K562 (cell line): ENCODE results near the gene BBS1. TPM values are rescaled to one million over a fixed set of nuclear protein-coding genes. Genes with fewer than 3 reads are reported as not detected.

Experiments
- AFF1 ChIP-seq, 2 experiments: fragments of 450-650 bp; IDR thresholded peaks; 2 replicates each; pipeline ENCODE4 v1.6.1; 2018; ENCODE audit warnings: mild to moderate bottlenecking in 2 of 2, low read depth in 1 of 2; ENCODE audit not compliant: partially characterized antibody in 2 of 2
- ATF1 ChIP-seq, 2 experiments: fragments of 450-650 bp in 1 of 2; IDR thresholded peaks; 2 replicates each; pipeline ENCODE4 v1.6.1; 2016; ENCODE audit warnings: missing compliant biosample characterization in 1 of 2, missing genetic modification characterization in 1 of 2
- CEBPG ChIP-seq, 3 experiments: fragments of 200-800 bp in 1 of 3; sonication (Bioruptor generic) in 1 of 3; sonication (generic) in 1 of 3; formaldehyde crosslinking in 1 of 3; IDR thresholded peaks in 2 of 3; conservative IDR thresholded peaks in 1 of 3; 2 replicates each; pipeline versions ENCODE4 v1.6.1 to v1.8.0; 2016 to 2022; ENCODE audit warnings: missing compliant biosample characterization in 2 of 3, missing genetic modification characterization in 2 of 3, mild to moderate bottlenecking in 1 of 3, missing genetic modification reagents in 1 of 3
- KHSRP ChIP-seq: fragments of 450-650 bp; IDR thresholded peaks from 2 replicates; pipeline ENCODE4 v1.6.1; 2017
- MAFG ChIP-seq: fragments of 450-650 bp; conservative IDR thresholded peaks from 2 replicates; pipeline ENCODE4 v1.6.1; 2016; ENCODE audit warnings: missing genetic modification characterization, missing compliant biosample characterization
- NELFE ChIP-seq: IDR thresholded peaks from 2 replicates; pipeline ENCODE4 v1.6.1; 2011; ENCODE audit warnings: mild to moderate bottlenecking; ENCODE audit not compliant: insufficient read depth, insufficient read length
- ZBTB7A ChIP-seq: IDR thresholded peaks from 2 replicates; pipeline ENCODE4 v1.6.1; 2011; ENCODE audit warnings: low read depth, mild to moderate bottlenecking, low read length, moderate library complexity, borderline replicate concordance; ENCODE audit not compliant: control insufficient read depth
- ZC3H11A ChIP-seq: IDR thresholded peaks from 2 replicates; pipeline ENCODE4 v1.6.1; 2012; ENCODE audit warnings: low read depth, low read length, improper control_type of control experiment
- polyA plus RNA-seq, 8 experiments: library from polyadenylated mRNA; depleted of rRNA in 4 of 8; stranded (reverse) in 5 of 8; unstranded in 3 of 8; fragments of >200 nt; fragmentation: Nextera tagmentation in 2 of 8; fragmentation: Illumina TruSeq in 1 of 8; extraction: Ambion mirVana in 2 of 8; extraction: Trizol in 1 of 8; gene quantifications; 2 replicates each; pipeline versions ENCODE4 v1.2.1 to v1.2.3, GENCODE V29; 2011 to 2014; ENCODE audit warnings: inconsistent platforms in 1 of 8, missing spikeins in 1 of 8
- total RNA-seq, 7 experiments: library from RNA; depleted of rRNA in 6 of 7; stranded (reverse); fragments of >200 nt in 6 of 7; fragmentation: Illumina TruSeq in 2 of 7; extraction: Trizol in 2 of 7; gene quantifications; 2 replicates each; pipeline versions ENCODE4 v1.2.1 to v1.2.3, GENCODE V29; 2011 to 2021; ENCODE audit warnings: low replicate concordance in 1 of 7
- TF ChIP-seq, protein P1 (sequence below): sonication (generic); formaldehyde crosslinking; IDR thresholded peaks from 2 replicates; pipeline ENCODE4 v1.8.0; 2023; ENCODE audit warnings: mild to moderate bottlenecking, missing genetic modification reagents
- TF ChIP-seq, protein P2 (sequence below): sonication (generic); formaldehyde crosslinking; IDR thresholded peaks from 2 replicates; pipeline ENCODE4 v1.5.0; 2020; ENCODE audit warnings: missing genetic modification reagents

The BBS1 gene
- total and polyA plus RNA-seq, 9 of the 15 experiments (the other 6 are each of a cell fraction or from before 2014, with no cell fraction given), result 9.0 to 19.8 (median 12.1) TPM

DNA sequence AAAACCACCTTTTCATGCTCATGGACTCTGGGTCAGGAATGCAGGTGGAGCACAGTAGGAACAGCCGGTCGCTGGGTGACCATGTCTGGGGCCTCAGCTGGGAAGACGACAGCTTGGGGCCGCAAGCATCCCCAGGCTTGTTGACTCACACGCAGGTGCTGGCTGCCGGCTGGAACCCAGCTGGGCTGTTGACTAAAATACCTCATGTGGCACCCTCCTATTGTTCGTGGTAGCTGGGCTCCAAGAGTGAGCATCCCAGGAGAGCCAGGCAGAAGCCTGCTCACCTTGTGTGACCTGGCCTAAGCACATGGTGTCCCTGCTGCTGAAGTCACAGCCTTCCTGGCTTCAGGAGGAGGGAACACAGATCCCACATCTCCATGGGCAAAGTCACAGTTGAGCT is 20.8 kb upstream of the BBS1 start (continued):
- TF ChIP-seq, protein P1, sequence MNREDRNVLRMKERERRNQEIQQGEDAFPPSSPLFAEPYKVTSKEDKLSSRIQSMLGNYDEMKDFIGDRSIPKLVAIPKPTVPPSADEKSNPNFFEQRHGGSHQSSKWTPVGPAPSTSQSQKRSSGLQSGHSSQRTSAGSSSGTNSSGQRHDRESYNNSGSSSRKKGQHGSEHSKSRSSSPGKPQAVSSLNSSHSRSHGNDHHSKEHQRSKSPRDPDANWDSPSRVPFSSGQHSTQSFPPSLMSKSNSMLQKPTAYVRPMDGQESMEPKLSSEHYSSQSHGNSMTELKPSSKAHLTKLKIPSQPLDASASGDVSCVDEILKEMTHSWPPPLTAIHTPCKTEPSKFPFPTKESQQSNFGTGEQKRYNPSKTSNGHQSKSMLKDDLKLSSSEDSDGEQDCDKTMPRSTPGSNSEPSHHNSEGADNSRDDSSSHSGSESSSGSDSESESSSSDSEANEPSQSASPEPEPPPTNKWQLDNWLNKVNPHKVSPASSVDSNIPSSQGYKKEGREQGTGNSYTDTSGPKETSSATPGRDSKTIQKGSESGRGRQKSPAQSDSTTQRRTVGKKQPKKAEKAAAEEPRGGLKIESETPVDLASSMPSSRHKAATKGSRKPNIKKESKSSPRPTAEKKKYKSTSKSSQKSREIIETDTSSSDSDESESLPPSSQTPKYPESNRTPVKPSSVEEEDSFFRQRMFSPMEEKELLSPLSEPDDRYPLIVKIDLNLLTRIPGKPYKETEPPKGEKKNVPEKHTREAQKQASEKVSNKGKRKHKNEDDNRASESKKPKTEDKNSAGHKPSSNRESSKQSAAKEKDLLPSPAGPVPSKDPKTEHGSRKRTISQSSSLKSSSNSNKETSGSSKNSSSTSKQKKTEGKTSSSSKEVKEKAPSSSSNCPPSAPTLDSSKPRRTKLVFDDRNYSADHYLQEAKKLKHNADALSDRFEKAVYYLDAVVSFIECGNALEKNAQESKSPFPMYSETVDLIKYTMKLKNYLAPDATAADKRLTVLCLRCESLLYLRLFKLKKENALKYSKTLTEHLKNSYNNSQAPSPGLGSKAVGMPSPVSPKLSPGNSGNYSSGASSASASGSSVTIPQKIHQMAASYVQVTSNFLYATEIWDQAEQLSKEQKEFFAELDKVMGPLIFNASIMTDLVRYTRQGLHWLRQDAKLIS (CRISPR knock-in tag), result no peak
- TF ChIP-seq ZC3H11A, result no peak
- no peak for TF ChIP-seq MAFG (tag)
- no peak for TF ChIP-seq ATF1 (CRISPR knock-in tag; IDR thresholded peaks at IDR 0.05)
- no peak for TF ChIP-seq ATF1 (tag; IDR thresholded peaks at IDR 0.05)
- TF ChIP-seq KHSRP, result no peak
- TF ChIP-seq CEBPG (CRISPR knock-in tag; IDR thresholded peaks at IDR 0.05), result no peak
- no peak for TF ChIP-seq CEBPG (tag; conservative IDR thresholded peaks at IDR 0.05 in 1 of 2, IDR thresholded peaks at IDR 0.05 in 1 of 2)
- no peak for TF ChIP-seq AFF1 (IDR thresholded peaks at IDR 0.05; ENCODE audit: low read depth in 1 of 2, partially characterized antibody in 2 of 2)
- TF ChIP-seq NELFE, result no peak
- TF ChIP-seq, protein P2, sequence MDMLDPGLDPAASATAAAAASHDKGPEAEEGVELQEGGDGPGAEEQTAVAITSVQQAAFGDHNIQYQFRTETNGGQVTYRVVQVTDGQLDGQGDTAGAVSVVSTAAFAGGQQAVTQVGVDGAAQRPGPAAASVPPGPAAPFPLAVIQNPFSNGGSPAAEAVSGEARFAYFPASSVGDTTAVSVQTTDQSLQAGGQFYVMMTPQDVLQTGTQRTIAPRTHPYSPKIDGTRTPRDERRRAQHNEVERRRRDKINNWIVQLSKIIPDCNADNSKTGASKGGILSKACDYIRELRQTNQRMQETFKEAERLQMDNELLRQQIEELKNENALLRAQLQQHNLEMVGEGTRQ (CRISPR knock-in tag), result no peak
- no peak for TF ChIP-seq ZBTB7A
- TF ChIP-seq, all 486 proteins: peak for 0
